ENCODE measurements around the gene APOA4.

The APOA4 gene

GRCh38 chr11:116787786-116788486 is 35.2 kb downstream of the APOA4 start, which contains the start of gene ZPR1:
Gene ZPR1, minus strand, starts transcription at chr11:116788023. Its CDS starts 33 bp downstream, at chr11:116787990.
- H3K27ac ChIP-seq, result peak within 1 kb of the TSS; percentile 60
- DNase-seq (ENCODE audit: low read depth, low spot score), result no peak

- DNase-seq (ENCODE audit: low read depth, low spot score), result no peak
Observed at GRCh38 chr11:116787436-116787785, 35.7 kb downstream of the APOA4 start.

GRCh38 chr11:116786966-116787365 is 36.1 kb downstream of the APOA4 start:
- peak overlapping the region; percentile 60 for H3K27ac ChIP-seq
- DNase-seq (ENCODE audit: low read depth, low spot score), result no peak

More at GRCh38 chr11:116787436-116787785, 35.7 kb downstream of the APOA4 start:
- peak overlapping the region; percentile 60 for H3K27ac ChIP-seq

GRCh38 chr11:116786326-116786725 is 36.8 kb downstream of the APOA4 start:
- H3K27ac ChIP-seq, result no peak overlapping the region
- DNase-seq (ENCODE audit: low read depth, low spot score), result no peak

- no peak for DNase-seq (ENCODE audit: low read depth, low spot score)
- no peak overlapping the region for H3K27ac ChIP-seq
Observed at GRCh38 chr11:116782728-116783127, 40.4 kb downstream of the APOA4 start.

GRCh38 chr11:116778556-116778955 is 44.5 kb downstream of the APOA4 start:
- H3K27ac ChIP-seq, result no peak overlapping the region
- no peak for DNase-seq (ENCODE audit: low read depth, low spot score)

- no peak for DNase-seq (ENCODE audit: low read depth, low spot score)
Observed at GRCh38 chr11:116777056-116777455, 46.0 kb downstream of the APOA4 start.

GRCh38 chr11:116776522-116776984 is 46.6 kb downstream of the APOA4 start:
- no peak overlapping the region for H3K27ac ChIP-seq
- DNase-seq (ENCODE audit: low read depth, low spot score), result no peak

More at GRCh38 chr11:116777056-116777455, 46.0 kb downstream of the APOA4 start:
- no peak overlapping the region for H3K27ac ChIP-seq

- no peak overlapping the region for H3K27ac ChIP-seq
- no peak for DNase-seq (ENCODE audit: low read depth, low spot score)
Observed at GRCh38 chr11:116775975-116776374, 47.1 kb downstream of the APOA4 start.

- no peak for DNase-seq (ENCODE audit: low read depth, low spot score)
Observed at GRCh38 chr11:116774661-116775060, 48.4 kb downstream of the APOA4 start.

GRCh38 chr11:116773203-116774097 is 49.7 kb downstream of the APOA4 start:
- no peak for DNase-seq (ENCODE audit: low read depth, low spot score)
- peak overlapping the region; percentile 79 for H3K27ac ChIP-seq

More at GRCh38 chr11:116774661-116775060, 48.4 kb downstream of the APOA4 start:
- no peak overlapping the region for H3K27ac ChIP-seq

- H3K27ac ChIP-seq, result peak within 1 kb of the TSS; percentile 79
- peak; percentile 20 for DNase-seq (ENCODE audit: low read depth, low spot score)
Observed at GRCh38 chr11:116772443-116773202, 50.5 kb downstream of the APOA4 start, which contains the start of gene BUD13. Gene BUD13, minus strand, starts transcription at chr11:116772987. Its CDS starts 23 bp downstream, at chr11:116772964.

- H3K27ac ChIP-seq, result peak overlapping the region; percentile 79
- no peak for DNase-seq (ENCODE audit: low read depth, low spot score)
Observed at GRCh38 chr11:116771935-116772334, 51.2 kb downstream of the APOA4 start.

All from epithelial cell of prostate (primary cell).